SK-N-MC (cell line): ENCODE measurements around the gene VAMP3.

Experiments
- EZH2 ChIP-seq: fragments of 200-600 bp; sonication (generic); IDR thresholded peaks from one replicate; pipeline ENCODE4 v1.6.1; 2017; ENCODE audit warnings: antibody characterized with exemption
- FOXP2 ChIP-seq: optimal IDR thresholded peaks from 2 replicates; pipeline ENCODE3; 2011; ENCODE audit warnings: mild to moderate bottlenecking, moderate library complexity; ENCODE audit not compliant: insufficient read depth; ENCODE audit errors: extremely low read length, control extremely low read depth
- POLR2AphosphoS5 ChIP-seq: IDR thresholded peaks from 2 replicates; pipeline ENCODE4 v1.6.1; 2012; ENCODE audit warnings: mild to moderate bottlenecking, low read depth, low read length, borderline replicate concordance

DNA sequence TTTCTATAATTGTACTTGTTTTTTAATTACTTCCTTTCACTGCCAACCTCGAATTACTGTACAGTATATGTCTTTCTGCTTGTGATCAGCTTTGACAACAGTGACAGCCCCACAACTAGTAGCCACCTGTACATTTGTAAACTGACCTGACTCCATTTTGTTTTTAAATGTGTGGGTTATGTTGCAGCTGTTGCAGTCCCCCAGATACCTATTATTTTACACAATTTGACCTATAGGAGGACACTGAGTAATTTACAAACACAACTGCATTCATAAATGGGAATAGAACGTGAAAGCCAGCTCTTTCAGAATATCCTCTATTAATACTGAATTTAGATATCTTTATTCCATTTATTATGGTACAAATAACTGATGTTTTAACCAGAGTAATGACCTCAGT lies 2.5 kb upstream of the VAMP3 start:
- TF ChIP-seq EZH2 (no peak), POLR2AphosphoS5 (no peak), FOXP2 (no peak)
